Hematopoietic multipotent progenitor cell treated with erythropoietin and hydrocortisone succinate and interleukin-3 and kit ligand, for 8 days (in vitro differentiated cells): Measurements from ENCODE around the gene CCNY.
A peak's percentile ranks its signal among the peaks of the same experiment; 100 is the strongest.
"Not testable (repeated sequence)": the region's sequence is repeated elsewhere in the genome, so short reads cannot be mapped to it uniquely, and the experiment has no call there.

Source experiments
- DNase-seq: peaks from one replicate; pipeline ENCODE4 v3.0.0-alpha.2; 2015

Gene CCNY

GRCh38 chr10:35412900-35413491 is 76.7 kb downstream of the CCNY start:
- DNase-seq = peak; percentile 43

DNA sequence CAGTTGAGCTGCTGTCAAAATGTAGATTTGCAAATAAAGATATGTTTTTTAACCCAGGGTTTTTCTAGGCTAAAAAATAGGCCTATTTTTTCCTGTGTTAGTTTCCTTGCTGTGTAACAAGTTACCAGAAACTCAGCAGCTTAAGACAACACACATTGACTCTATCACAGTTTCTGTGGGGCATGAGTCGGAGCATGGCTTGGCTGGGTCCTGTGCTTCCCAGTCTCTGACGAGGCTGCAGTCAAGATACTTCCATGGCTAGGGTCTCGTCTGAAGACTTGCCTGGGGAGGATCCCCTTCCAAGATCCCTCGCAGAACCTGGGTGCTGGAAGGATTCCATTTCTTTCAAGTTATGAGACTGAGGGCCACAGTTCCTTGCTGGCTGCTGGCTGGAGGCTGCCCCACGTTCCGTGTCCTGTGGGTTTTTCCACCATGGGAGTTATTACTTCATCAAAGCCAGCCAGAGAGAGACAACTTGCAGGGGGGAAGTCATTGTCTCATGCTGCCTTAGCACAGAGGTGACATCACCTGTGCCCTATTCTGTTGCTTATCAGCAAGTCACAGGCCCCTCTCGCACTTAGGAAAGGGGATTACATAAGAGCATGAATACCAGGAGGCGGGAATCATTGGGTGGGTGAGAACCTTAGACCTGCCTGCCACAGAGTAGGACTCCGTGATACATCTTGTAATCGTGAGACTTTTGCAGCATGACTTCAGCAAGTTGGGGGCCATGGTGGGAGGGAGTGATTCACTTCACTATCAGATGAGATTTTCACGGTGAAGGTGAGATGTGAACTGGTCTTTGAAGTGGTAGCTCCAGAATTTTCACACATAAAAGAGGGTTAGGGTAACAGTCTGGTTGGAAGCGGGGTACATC is 77.9 kb downstream of the CCNY start:
- no peak for DNase-seq

- DNase-seq = no peak
These were observed 79.2 kb downstream of the CCNY start for GRCh38 chr10:35415505-35415904.

DNA sequence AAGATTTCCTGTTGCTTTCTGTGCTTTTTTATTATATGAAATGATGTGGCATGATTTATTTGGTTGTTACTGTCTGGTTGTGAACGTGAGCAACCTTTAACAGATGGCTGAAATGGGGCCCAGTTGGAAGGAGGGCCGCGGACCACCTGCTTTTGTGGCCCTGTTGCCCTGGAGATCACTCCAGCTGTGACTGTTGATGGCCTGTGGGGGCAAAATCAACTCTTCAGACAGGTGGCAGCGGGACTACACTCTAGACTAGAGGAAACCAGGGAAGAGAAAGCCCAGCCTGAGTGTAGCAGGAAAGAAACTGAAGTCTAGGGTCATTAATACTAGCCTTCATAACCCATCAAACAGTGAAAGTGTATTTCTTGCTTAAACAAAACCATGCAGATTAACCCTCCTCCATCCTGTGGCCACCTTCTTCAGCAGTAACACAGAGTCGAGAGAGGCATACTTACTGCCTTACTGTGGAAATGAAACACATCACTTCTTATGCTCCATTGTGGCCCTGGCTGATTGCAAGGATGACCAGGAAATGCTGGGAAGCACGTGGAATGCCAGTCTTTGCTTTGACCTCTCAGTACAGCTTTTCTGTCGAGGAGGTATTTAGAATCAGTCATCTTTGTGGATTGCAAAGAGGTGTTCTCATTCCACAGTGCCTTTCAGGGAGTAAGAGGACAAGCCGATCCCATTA is 80.5 kb downstream of the CCNY start:
- DNase-seq = no peak

DNA sequence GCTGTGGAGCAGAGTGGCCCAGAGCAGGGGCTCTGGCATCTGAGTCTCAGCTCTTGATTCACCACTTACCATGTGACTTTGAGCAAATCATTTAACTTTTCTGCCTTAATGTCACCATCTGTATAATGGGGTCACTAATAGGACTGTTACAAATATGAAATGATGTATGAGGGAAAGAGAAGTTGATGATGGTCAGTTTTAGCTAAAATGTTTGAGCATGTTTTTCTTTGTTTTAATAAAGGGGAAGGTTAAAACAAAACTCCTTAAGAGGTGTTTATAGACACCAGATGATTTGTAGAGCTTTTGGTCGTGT is 81.0 kb downstream of the CCNY start:
- no peak for DNase-seq

- no peak for DNase-seq
These were observed 81.5 kb downstream of the CCNY start for GRCh38 chr10:35417795-35418194.

GRCh38 chr10:35418580-35418979 is 82.3 kb downstream of the CCNY start:
- DNase-seq = not testable (repeated sequence)

- DNase-seq = no peak
These were observed 83.7 kb downstream of the CCNY start for GRCh38 chr10:35420044-35420443.

GRCh38 chr10:35420827-35421552 is 84.7 kb downstream of the CCNY start:
- no peak for DNase-seq

DNA sequence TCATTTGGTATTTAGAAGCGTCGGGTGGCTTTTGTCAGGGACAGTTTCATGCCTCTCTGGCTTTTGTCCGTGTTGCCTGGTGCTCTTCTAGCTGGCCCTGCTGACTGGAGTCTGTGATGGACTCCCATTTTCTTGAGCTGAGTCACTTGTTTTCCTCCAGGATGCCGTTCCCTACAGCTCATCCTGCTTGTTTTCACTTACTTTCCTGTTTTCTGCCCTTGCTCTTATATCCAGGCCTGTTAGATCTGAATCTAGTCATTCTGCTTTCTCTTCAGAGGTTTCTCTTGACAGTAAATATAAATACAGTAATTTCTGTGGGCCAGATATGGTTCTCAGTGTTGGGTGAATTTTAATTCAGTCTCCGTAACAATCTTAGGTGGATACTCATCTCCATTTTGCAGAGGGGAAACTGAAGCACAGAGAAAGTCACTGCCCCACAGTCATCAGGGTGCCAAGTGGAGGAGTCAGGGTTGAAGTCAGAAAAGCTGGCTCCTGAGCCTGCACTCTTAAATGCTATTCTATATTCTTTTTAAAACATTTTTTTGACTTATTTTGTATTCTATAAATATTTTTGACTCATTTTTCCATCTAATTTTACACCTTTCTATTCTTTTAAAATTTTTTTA is 85.4 kb downstream of the CCNY start:
- no peak for DNase-seq

GRCh38 chr10:35422228-35422627 is 85.9 kb downstream of the CCNY start:
- no peak for DNase-seq

- DNase-seq = no peak
These were observed 87.4 kb downstream of the CCNY start for GRCh38 chr10:35423505-35424306.

GRCh38 chr10:35424680-35425285 is 88.5 kb downstream of the CCNY start:
- no peak for DNase-seq

- DNase-seq = no peak
These were observed 89.3 kb downstream of the CCNY start for GRCh38 chr10:35425595-35425994.

DNA sequence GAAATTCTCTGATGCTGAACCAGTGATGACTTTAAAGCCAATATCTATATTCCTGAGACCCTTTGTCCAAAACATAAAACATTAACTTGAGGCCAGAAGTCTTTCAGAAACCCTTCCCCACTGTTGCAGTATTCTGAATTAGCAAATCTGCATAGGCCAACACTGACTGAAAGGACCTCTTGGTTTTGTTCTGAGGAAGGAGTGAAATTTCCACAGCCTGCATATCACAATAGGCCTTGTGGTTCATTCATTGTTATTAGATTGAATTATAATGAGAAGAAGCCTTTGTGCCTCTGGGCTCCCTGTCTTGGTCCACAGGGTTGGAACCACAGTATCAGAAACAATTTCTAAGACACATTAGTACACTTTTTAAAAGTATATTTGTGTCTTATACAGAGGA is 90.3 kb downstream of the CCNY start:
- no peak for DNase-seq

- DNase-seq = no peak
These were observed 91.2 kb downstream of the CCNY start for GRCh38 chr10:35427543-35427942.

DNA sequence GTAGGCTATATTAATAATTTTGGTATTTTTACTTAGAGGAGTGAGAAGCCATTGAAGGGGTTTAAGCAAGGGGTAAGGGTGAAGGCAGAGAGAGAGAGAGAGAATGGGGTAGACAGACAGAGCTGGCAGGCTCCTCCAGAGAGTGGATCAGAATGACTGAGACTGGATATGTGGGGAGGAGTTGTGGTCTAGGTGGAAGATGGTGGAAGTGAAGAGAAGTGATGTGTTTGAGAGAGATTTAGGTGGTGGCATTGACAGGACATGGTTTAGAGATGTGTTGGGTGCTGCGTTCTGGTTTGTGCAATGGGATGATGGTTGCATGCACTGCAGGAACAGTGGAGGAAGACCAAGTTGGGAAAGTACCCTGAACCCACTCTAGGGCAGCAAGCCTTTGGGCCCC is 92.2 kb downstream of the CCNY start:
- no peak for DNase-seq

GRCh38 chr10:35432781-35433338 is 96.6 kb downstream of the CCNY start:
- no peak for DNase-seq

GRCh38 chr10:35433851-35434426 is 97.6 kb downstream of the CCNY start:
- DNase-seq = no peak

GRCh38 chr10:35434533-35434932 is 98.2 kb downstream of the CCNY start:
- no peak for DNase-seq

DNA sequence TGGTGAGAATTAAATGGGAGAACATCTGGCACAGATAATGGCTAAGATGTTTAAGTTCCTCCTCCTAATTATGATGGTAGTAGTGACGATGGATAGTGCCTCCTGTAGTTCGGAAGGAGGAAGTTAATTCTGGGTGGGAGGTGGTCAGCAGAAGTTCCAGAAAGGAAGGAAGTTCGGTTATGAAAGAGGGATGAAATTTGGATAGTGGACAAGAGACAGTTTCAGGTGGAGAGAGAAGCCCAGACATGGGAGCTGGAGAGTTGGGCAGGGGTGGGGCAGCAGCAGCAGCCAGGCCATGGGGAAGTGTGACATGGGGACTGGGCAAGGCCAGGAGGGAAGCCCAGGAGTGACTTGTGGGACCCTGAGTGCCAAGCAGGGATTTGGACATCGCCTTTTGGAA is 99.5 kb downstream of the CCNY start:
- DNase-seq = no peak
